ENCODE data around the gene CDH4. TPM values are rescaled to one million over a fixed set of nuclear protein-coding genes. Genes with fewer than 3 reads are reported as not detected.
A peak's percentile ranks its signal among the peaks of the same experiment; 100 is the strongest.

The CDH4 gene
- total RNA-seq, 2 experiments from 2014 or later, result 0.10 to 0.15 TPM

DNA sequence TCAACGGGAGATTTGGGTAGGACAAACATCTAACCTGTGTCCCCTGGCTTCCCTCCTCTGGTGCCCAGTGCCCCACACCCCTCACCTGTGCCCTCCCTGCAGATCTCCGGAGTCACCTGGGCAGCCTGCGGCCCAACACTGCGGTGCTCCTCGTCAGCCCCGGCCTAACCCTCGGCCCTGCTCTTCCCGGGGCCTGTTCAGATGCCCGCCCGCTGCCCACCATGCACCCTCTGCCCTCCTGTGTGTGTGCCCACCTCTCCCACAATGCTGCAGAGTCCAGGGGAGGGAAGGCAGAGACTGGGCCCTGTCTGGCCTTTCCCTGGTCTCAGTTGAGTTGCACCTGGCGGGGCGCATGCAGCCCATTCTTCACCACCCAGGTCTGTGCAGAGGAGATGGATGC is 349.3 kb downstream of the CDH4 start:
- Mint-ChIP-seq H3K9me3 (peaks cover under 1% of the 10 kb centered on the region), H3K4me3 (no peak overlapping the region), H3K36me3 (ENCODE audit: low read depth) (no peaks in the 10 kb centered on the region), H3K27ac (peak overlapping the region; percentile 36), H3K27me3 (ENCODE audit: low read depth) (no peaks in the 10 kb centered on the region), H3K4me1 (ENCODE audit: low read depth) (no peaks in the 10 kb centered on the region)
- DNase-seq, result no peak
- intact Hi-C loops (cut with micrococcal nuclease), result no loop called here
- CTCF ChIA-PET, result no interaction called here

GRCh38 chr20:61601853-61602252 is 349.8 kb downstream of the CDH4 start:
- no peak for DNase-seq
- Mint-ChIP-seq H3K4me3 (no peak overlapping the region), H3K27me3 (ENCODE audit: low read depth) (no peaks in the 10 kb centered on the region), H3K27ac (no peak overlapping the region), H3K36me3 (ENCODE audit: low read depth) (no peaks in the 10 kb centered on the region), H3K4me1 (ENCODE audit: low read depth) (no peaks in the 10 kb centered on the region), H3K9me3 (no peaks in the 10 kb centered on the region)
- intact Hi-C loops (cut with micrococcal nuclease), result no loop called here
- CTCF ChIA-PET, result no interaction called here

GRCh38 chr20:61603715-61604114 is 351.7 kb downstream of the CDH4 start:
- no peaks in the 10 kb centered on the region for H3K27me3 Mint-ChIP-seq (ENCODE audit: low read depth)
- intact Hi-C loops (cut with micrococcal nuclease), result no loop called here
- CTCF ChIA-PET, result no interaction called here
- H3K27ac Mint-ChIP-seq, result no peak overlapping the region
- no peaks in the 10 kb centered on the region for H3K9me3 Mint-ChIP-seq
- no peaks in the 10 kb centered on the region for H3K4me1 Mint-ChIP-seq (ENCODE audit: low read depth)
- H3K36me3 Mint-ChIP-seq (ENCODE audit: low read depth), result no peaks in the 10 kb centered on the region
- H3K4me3 Mint-ChIP-seq, result no peak overlapping the region
- no peak for DNase-seq

DNA sequence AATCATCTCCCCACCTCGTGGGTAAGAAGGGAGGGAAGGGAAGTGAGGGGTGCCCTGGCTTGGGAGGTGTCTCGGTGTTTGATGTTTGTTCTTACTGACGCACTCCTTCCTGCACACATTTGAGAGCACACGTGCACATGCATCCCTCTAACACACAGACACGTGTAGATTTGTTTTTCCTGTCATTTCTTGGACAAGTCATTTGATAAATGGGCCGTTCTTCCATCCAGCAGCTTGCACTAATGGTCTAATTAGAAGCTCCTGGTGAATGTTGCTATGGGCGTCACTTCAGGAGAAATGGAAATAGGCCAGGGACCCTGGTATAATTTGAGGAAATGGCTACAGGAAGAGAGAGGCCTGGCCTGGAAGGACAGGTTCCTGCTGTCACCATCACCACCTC is 352.5 kb downstream of the CDH4 start:
- no peaks in the 10 kb centered on the region for H3K9me3 Mint-ChIP-seq
- H3K4me3 Mint-ChIP-seq, result no peak overlapping the region
- intact Hi-C loops (cut with micrococcal nuclease), result no loop called here
- H3K4me1 Mint-ChIP-seq (ENCODE audit: low read depth), result no peaks in the 10 kb centered on the region
- H3K27me3 Mint-ChIP-seq (ENCODE audit: low read depth), result no peaks in the 10 kb centered on the region
- no peaks in the 10 kb centered on the region for H3K36me3 Mint-ChIP-seq (ENCODE audit: low read depth)
- CTCF ChIA-PET, result no interaction called here
- DNase-seq, result no peak
- no peak overlapping the region for H3K27ac Mint-ChIP-seq

- Mint-ChIP-seq H3K27me3 (ENCODE audit: low read depth) (no peaks in the 10 kb centered on the region), H3K27ac (no peak overlapping the region), H3K9me3 (no peaks in the 10 kb centered on the region), H3K36me3 (ENCODE audit: low read depth) (no peaks in the 10 kb centered on the region), H3K4me3 (no peak overlapping the region), H3K4me1 (ENCODE audit: low read depth) (no peaks in the 10 kb centered on the region)
- intact Hi-C loops (cut with micrococcal nuclease), result no loop called here
- CTCF ChIA-PET, result no interaction called here
- DNase-seq, result no peak
These were observed 353.2 kb downstream of the CDH4 start for GRCh38 chr20:61605283-61605682.

DNA sequence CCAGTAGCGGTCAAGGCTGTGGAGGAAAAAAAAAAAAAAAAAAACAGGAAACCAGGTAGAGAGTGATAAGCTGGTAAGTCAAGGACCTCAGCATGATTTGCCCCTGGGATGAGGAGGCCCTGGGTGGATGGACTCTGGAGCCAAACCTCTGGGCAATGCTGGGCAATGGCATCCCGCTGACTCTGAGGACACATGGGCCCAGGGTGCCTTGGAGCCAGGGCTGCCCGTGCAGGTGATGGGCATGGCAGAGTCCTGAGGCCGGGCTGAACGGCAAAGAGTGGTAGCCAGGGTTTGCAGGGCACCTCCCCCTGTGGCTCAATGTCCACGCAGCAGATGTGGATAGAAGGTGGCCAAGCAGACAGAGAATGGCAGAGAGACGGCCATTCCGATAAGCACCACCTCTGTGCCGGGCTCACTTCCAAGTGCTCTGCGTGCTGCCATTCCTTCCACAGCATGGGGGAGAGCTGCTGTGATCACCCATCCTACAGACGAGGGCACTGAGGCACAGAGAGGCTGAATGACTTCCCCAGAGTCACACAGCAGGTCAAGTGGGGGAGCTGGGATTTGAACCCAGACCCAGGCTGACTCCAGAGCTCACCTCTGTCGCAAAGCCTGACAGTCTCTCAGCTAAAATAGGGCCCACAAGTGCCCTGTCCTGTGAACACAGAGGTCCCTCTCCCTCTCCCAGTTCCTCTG is 353.9 kb downstream of the CDH4 start:
- no peaks in the 10 kb centered on the region for H3K27me3 Mint-ChIP-seq (ENCODE audit: low read depth)
- no peak overlapping the region for H3K27ac Mint-ChIP-seq
- intact Hi-C loops (cut with micrococcal nuclease), result no loop called here
- H3K9me3 Mint-ChIP-seq, result no peaks in the 10 kb centered on the region
- no peak for DNase-seq
- H3K4me3 Mint-ChIP-seq, result no peak overlapping the region
- no peaks in the 10 kb centered on the region for H3K36me3 Mint-ChIP-seq (ENCODE audit: low read depth)
- no peaks in the 10 kb centered on the region for H3K4me1 Mint-ChIP-seq (ENCODE audit: low read depth)
- CTCF ChIA-PET, result no interaction called here

DNA sequence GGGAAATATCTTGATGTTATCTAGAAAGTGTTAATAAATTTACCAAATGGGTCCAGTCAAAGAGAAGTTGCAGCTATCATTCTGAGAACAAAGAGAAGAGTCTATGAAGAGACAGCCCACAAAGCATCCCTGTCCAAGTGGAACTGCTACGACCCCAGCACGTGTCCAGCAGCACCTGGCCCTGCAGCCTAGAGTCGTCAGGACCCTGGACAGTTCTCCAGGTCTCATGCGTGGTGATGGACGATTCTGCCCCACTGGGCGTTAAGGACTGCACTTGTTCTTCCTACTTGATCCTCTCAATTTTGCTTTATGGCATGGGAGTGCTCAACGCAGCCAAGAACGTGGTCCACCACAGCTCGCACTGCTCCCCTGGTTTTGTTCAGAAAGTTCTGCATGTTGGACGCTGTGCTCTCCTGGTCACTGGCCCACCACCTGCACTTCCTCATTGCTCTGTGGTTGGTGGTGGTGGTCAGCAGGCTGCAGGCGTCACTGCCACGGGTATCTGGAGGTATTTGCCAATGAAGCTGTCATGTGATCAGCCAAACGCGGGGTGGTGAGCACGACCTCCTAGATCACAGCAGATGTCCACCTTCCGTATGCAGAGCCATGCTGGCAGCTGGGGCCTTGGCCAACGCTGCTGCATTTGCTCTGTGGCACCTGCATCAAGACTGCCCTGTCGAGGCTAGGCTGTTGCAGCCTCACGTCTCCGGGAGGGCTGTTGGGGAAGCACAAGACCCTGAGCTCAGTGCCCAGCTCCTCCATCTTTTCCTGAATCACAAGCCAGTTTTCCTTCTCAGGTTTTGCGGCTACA is 356.4 kb downstream of the CDH4 start:
- CTCF ChIA-PET, result no interaction called here
- peak; percentile 37 for DNase-seq
- H3K27me3 Mint-ChIP-seq (ENCODE audit: low read depth), result no peaks in the 10 kb centered on the region
- no peak overlapping the region for H3K27ac Mint-ChIP-seq
- H3K4me3 Mint-ChIP-seq, result no peak overlapping the region
- peaks cover 4% of the 10 kb centered on the region for H3K9me3 Mint-ChIP-seq
- intact Hi-C loops (cut with micrococcal nuclease), result no loop called here
- H3K4me1 Mint-ChIP-seq (ENCODE audit: low read depth), result no peaks in the 10 kb centered on the region
- no peaks in the 10 kb centered on the region for H3K36me3 Mint-ChIP-seq (ENCODE audit: low read depth)

GRCh38 chr20:61609461-61609860 is 357.4 kb downstream of the CDH4 start:
- intact Hi-C loops (cut with micrococcal nuclease), result no loop called here
- DNase-seq, result no peak
- CTCF ChIA-PET, result no interaction called here
- H3K27ac Mint-ChIP-seq, result no peak overlapping the region
- no peaks in the 10 kb centered on the region for H3K36me3 Mint-ChIP-seq (ENCODE audit: low read depth)
- H3K4me1 Mint-ChIP-seq (ENCODE audit: low read depth), result no peaks in the 10 kb centered on the region
- H3K27me3 Mint-ChIP-seq (ENCODE audit: low read depth), result no peaks in the 10 kb centered on the region
- no peak overlapping the region for H3K4me3 Mint-ChIP-seq
- peaks cover 4% of the 10 kb centered on the region for H3K9me3 Mint-ChIP-seq

DNA sequence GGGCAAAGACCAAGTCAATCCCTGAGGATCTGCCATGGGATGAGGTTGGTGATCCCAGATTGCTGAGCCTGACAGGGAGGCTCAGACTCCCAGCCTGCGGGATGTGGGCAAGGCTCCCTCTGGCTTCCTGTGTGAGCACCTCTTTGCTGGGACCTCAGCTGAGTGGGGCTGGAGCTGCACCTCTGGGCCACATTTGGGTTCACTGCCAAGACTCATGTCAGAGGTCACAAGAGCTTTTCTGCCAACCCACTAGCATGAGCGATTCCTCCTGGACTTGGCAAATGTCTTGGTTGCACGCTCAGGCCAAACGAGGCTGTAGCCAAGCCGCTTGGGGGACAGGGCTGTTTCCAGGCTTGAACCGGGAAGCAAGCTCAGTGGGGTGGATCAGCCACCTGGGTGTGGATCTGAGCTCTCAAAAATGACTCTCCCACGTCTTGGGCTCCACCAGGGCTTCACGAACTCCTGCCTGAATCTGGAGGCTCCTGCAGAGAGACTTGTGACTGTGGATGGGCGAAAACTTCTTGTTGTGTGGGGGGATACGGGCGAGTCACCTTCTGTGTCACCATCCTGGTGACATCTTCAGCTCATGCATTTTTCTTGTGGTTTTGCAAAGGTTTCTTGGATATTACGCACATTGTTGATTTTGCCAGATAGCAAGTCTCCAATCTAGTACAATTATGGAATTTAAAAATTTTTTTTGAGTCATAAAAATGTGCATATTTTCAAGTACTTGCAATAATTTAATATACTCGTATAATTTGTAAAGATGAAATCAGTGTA is 359.5 kb downstream of the CDH4 start:
- Mint-ChIP-seq H3K9me3 (peaks cover 4% of the 10 kb centered on the region), H3K27me3 (ENCODE audit: low read depth) (no peaks in the 10 kb centered on the region), H3K4me3 (no peak overlapping the region), H3K4me1 (ENCODE audit: low read depth) (no peaks in the 10 kb centered on the region), H3K27ac (no peak overlapping the region), H3K36me3 (ENCODE audit: low read depth) (no peaks in the 10 kb centered on the region)
- intact Hi-C loops (cut with micrococcal nuclease), result no loop called here
- no peak for DNase-seq
- CTCF ChIA-PET, result no interaction called here

DNA sequence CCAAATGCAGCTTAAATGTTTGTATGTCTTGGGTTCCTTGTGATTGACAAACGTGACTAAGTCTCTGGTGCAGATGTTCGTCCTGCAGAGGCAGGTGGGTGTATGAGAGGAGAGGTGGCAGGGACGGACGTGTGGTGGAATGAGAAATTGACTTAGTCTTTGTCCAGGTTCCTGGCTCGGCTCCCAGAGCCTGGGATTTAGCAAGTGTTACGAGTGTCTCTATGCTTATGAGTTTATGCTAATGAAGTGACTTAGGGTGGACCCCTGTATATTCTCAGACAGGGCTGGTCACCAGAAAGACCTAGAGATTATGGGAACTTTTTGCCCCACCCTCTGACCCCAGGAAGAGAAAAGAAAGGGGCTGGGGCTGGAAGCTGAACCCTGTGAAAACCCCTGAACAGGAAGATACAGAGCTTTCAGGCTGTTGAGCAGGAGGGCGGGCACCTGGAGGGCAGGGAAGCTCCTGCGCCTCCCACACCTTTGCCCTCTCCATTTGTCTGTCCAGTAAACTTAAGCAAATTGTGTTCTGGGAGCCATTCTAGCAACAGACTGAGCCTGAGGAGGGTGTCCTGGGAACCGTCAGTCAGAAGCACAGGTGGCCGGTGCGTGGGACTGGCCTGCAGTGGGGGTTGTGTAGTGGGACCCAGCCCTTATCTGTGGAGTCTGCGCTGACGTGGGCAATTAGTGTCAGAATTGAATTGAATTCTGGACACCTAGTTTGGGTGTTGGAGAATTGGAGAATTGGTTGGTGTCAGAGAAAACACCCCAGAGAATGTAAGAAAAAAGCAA is 362.1 kb downstream of the CDH4 start:
- intact Hi-C loops (cut with micrococcal nuclease), result no loop called here
- CTCF ChIA-PET, result no interaction called here
- H3K4me1 Mint-ChIP-seq (ENCODE audit: low read depth), result no peaks in the 10 kb centered on the region
- no peak overlapping the region for H3K4me3 Mint-ChIP-seq
- DNase-seq, result no peak
- H3K27me3 Mint-ChIP-seq (ENCODE audit: low read depth), result no peaks in the 10 kb centered on the region
- no peaks in the 10 kb centered on the region for H3K36me3 Mint-ChIP-seq (ENCODE audit: low read depth)
- peaks cover 5% of the 10 kb centered on the region for H3K9me3 Mint-ChIP-seq
- H3K27ac Mint-ChIP-seq, result no peak overlapping the region

DNA sequence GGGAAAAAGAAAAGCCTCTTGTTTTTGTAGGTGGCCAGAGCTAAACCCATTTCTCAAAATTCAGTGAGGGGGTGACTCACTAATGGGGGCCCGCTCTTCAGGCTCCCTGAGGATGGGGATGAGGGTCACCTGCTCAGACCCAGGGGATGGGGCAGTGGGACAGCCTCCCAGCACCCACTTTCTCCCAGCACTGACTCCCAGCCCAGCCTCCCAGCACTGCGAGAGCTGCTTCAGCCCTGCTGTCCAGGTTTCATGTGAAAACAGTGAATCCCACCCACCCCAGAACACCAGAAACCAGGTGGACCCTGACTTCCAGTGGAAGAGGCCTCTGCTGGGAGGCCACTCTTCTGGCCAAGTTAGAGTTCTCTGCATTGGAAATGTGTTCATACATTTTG is 362.6 kb downstream of the CDH4 start:
- no peaks in the 10 kb centered on the region for H3K36me3 Mint-ChIP-seq (ENCODE audit: low read depth)
- H3K4me1 Mint-ChIP-seq (ENCODE audit: low read depth), result no peaks in the 10 kb centered on the region
- H3K4me3 Mint-ChIP-seq, result no peak overlapping the region
- intact Hi-C loops (cut with micrococcal nuclease), result no loop called here
- peaks cover 5% of the 10 kb centered on the region for H3K9me3 Mint-ChIP-seq
- H3K27ac Mint-ChIP-seq, result no peak overlapping the region
- DNase-seq, result no peak
- H3K27me3 Mint-ChIP-seq (ENCODE audit: low read depth), result no peaks in the 10 kb centered on the region
- CTCF ChIA-PET, result no interaction called here

DNA sequence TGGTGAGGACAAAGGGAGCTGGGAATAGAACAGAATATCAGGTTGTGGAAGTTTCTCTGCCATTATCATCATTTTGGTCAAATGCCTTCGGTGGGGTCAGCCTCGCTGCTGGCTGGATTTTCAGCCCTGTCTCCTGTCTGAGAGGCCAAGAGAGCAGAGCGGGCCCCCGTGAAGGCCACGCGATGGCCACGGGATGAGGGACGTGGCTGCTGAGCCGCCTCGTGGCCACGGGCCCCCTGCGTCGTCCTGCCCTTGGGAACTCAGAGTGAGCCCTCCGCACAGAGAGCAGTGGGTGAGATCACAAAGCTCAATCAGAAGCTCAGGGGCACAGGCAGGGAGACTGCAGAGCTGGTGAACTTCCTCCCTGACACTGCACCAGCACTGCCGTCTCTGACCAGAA is 363.7 kb downstream of the CDH4 start:
- CTCF ChIA-PET, result interaction anchor here (0.6 kb wide), 1 partner anchor 8 kb away, joined by 4 read pairs; no protein-coding TSS in a partner anchor
- no peak for DNase-seq
- peaks cover 5% of the 10 kb centered on the region for H3K9me3 Mint-ChIP-seq
- H3K27me3 Mint-ChIP-seq (ENCODE audit: low read depth), result no peaks in the 10 kb centered on the region
- H3K27ac Mint-ChIP-seq, result no peak overlapping the region
- intact Hi-C loops (cut with micrococcal nuclease), result no loop called here
- H3K4me1 Mint-ChIP-seq (ENCODE audit: low read depth), result no peaks in the 10 kb centered on the region
- H3K36me3 Mint-ChIP-seq (ENCODE audit: low read depth), result no peaks in the 10 kb centered on the region
- H3K4me3 Mint-ChIP-seq, result no peak overlapping the region
